Stimulated activated CD4-positive, alpha-beta T cell treated with anti-CD3 and anti-CD28 coated beads, Interleukin-4, amount 100 ng/mL, for 1 hour (primary cell): ENCODE data around the gene DYNC2I2.
"Not testable (repeated sequence)": the region's sequence is repeated elsewhere in the genome, so short reads cannot be mapped to it uniquely, and the experiment has no call there.

ENCODE experiments used
- DNase-seq: peaks from one replicate; pipeline ENCODE4 v3.0.0-alpha.2; 2020

The DYNC2I2 gene

GRCh38 chr9:128685636-128686489 lies 29.2 kb upstream of the DYNC2I2 start:
- DNase-seq = peak; percentile 53

GRCh38 chr9:128684325-128685199 lies 27.9 kb upstream of the DYNC2I2 start:
- DNase-seq = peak; percentile 68

- DNase-seq = no peak
Observed at GRCh38 chr9:128684065-128684324, 27.3 kb upstream of the DYNC2I2 start.

GRCh38 chr9:128683340-128684064 lies 26.9 kb upstream of the DYNC2I2 start:
- DNase-seq = peak; percentile 19

- DNase-seq = no peak
Observed at GRCh38 chr9:128677794-128678193, 21.1 kb upstream of the DYNC2I2 start.

GRCh38 chr9:128675382-128675781 lies 18.7 kb upstream of the DYNC2I2 start:
- no peak for DNase-seq

DNA sequence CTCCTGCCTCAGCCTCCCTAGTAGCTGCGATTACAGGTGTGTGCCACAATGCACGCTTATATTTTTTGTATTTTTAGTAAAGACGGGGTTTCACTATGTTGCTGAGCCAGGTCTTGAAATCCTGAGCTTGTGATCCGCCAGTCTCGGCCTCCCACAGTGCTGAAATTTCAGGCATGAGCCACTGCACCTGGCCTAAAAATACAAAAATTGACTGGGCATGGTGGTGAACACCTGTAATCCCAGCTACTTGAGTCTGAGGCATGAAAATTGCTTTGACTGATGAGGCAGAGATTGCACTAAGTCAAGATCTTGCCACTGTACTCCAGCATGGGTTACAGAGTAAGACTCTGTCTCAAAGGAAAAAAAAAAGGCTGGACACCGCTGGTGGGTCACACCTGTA lies 13.1 kb upstream of the DYNC2I2 start:
- DNase-seq = no peak

DNA sequence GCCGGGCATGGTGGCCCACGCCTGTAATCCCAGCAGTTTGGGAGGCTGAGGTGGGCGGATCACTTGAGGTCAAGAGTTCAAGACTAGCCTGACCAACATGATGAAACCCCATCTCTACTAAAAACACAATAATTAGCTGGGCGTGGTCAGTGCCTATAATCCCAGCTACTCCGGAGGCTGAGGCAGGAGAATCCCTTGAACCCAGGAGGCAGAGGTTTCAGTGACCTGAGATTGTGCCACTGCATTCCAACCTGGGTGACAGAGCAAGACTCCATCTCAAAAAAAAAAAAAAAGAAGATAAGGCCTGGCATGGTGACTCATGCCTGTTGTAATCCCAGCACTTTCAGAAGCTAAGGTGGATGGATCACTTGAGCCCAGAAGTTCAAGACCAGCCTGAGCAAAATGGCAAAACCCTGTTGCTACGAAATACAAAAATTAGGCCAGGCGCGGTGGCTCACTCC lies 9.9 kb upstream of the DYNC2I2 start:
- not testable (repeated sequence) for DNase-seq

GRCh38 chr9:128657796-128658195 lies 1.1 kb upstream of the DYNC2I2 start:
- DNase-seq = no peak

DNA sequence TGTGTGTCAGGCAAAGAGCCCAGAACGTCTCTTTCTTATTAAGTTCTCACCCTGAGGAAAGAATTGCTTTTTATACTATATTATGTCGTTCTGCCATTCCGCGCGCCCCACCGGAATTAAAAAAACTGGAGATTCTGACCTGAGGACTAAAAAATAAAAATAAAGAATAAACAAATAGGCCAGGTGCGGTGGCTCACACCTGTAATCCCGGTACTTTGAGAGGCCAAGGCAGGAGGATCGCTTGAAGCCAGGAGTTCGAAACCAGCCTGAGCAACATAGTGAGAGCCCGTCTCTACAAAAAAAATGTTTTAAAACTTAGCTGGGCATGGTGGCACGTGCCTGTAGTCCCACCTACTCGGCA lies 677 bp upstream of the DYNC2I2 start:
- DNase-seq = no peak

- DNase-seq = no peak
Observed at GRCh38 chr9:128654481-128654880, 2.2 kb downstream of the DYNC2I2 start.

DNA sequence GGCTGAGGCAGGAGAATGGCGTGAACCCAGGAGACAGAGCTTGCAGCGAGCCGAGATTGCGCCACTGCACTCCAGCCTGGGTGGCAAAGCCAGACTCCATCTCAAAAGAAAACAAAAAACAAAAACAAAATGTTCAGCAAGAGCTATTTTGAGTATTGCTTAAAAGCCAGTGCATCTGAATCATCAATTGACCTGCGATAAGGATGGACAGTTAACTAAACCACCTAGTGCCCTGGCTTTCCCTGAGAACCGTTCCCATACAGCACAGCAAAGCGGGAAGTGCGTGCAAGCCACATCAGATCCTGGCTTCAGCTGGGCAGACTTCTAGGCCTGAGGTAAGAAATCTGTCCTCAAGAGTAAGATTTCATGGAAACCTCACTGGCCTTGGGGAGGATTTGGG lies 2.7 kb downstream of the DYNC2I2 start:
- DNase-seq = no peak

GRCh38 chr9:128651798-128652197 lies 4.8 kb downstream of the DYNC2I2 start:
- no peak for DNase-seq

GRCh38 chr9:128648206-128648605 lies 8.4 kb downstream of the DYNC2I2 start:
- DNase-seq = peak; percentile 72

DNA sequence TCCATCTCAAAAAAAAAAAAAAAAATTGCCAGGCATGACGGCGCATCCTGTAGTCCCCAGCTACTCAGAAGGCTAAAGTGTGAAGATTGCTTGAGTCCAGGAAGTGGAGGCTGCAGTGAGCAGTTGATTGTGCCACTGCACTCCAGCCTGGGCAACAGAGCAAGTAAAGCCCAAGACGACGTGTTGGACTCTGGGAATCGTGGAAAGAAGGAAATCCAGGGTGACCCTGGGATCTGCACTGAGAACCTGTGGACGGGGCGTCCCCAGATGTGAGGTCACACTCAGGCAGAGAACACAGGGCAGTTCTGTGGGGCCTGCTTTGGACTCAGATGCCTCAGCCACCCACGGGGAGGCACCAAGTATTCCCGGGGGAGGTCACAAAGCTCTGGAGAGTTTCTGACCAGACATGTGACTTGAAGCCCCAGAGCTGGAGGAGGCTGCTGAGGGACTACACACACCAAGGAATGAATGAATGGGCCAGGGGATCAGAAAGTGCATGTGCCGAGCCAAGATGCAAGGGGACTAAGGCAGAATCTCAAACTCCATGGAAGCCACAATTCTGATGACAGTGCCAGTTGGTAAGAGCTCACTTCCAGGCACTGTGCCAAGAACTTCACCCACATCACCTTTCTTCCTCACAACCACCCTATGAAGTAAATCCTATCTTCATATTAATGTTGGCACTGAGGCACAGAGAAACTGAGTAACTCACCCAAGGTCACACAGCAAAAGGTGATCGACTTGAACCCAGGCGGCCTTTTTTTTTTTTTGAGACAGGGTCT lies 12.9 kb downstream of the DYNC2I2 start:
- DNase-seq = no peak

- DNase-seq = no peak
Observed at GRCh38 chr9:128642675-128643245, 13.9 kb downstream of the DYNC2I2 start.

GRCh38 chr9:128640603-128641002 lies 16.0 kb downstream of the DYNC2I2 start:
- no peak for DNase-seq

DNA sequence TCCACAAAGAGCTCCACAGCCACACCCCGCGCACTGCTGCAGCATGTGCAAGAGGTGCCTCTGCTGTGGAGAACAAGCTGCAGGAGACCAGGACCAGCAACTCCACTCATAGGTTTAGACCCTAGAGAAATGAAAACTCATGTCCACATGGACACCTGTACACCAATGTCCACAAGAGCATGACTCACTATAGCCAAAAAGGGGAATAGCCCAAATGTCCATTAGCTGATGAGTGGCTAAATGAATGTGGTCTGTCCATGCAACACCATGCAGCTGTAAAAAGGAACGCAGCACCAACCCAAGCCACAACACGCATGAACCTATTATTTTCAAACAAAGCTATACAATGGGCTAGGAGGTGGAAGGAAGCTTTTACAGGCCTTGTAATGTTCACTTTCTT lies 18.1 kb downstream of the DYNC2I2 start:
- no peak for DNase-seq

DNA sequence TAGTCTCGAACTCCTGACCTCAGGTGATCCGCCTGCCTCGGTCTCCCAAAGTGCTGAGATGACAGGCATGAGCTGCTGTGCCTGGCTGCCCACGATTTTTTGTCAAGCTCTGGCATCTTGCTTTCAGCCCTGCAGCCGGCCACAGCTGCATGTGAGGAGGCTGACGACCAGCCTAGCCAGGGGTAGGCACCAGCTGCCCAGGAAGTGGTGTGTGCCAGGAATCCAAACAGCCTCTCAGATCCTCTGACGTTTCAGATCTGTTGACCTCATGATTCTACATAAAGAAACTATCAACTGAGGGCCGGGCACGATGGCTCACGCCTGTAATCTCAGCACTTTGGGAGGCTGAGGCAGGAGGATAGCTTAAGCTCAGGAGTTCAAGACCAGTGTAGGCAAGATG lies 19.0 kb downstream of the DYNC2I2 start:
- DNase-seq = no peak

DNA sequence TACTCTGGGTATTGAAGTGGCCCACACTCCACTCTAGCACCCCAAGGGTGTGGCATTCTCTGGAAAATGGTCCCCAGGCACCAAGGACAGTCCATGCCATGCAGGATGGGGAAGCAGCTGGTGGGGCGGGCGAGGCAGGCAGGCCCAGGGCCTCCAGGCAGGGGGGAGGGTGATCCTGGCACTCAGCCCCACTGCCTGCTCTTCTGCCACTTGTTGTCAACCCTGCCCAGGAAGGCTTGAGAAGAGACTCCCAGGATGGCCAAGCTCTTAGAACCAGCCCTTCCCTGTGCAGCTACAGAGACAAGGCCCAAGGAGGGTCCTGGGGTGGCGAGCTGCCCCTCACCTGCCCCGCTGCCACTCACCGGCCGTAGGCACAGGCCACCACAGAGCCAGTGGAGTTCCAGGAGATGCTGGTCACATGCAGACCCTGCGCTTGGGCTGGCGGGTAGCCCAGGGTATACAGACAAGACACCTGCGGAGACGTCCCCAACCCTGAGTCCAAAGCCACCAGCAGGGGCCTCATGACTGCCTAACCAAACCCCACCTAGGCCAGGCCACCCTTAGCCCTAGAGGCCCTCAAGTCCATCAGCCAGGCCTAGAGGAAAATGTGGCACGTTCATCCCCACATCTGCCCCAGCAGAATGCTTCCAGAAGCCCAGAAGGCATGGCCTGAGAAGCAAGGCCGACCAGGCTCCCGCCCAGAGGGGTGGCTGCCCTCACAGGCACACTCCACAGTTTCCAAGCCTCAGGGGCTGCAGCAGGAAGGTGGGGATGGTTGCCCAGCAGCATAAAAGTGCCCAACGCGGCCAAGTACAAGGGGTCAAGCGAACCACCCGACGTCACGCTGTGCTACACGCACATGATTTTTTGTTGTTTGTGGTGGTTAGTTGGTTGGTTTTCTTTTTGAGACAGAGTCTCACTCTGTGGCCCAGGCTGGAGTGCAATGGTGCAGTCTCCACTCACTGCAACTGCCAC lies 19.8 kb downstream of the DYNC2I2 start:
- DNase-seq = no peak

DNA sequence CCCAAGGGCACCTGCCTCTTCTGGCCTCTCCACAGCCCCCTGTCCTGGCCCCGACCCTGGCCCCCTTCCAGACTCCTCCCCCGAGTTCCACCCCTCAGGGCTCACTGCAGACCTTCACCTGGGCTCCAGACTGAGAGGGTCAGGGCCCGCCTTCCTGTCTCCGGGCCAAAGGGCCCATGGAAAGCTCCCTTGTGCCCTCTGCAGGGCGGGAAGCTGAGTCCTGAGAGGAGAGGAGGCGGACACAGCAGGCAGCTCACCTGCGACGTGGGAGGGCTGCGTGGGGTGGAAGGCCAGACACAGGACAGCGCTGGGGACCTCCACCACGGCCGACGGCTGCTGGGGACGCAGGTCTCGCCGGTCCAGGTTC lies 20.6 kb downstream of the DYNC2I2 start:
- no peak for DNase-seq
